GM13977 (cell line): ENCODE measurements around the gene PTPMT1.

Experiments
- DNase-seq: peaks from one replicate; pipeline ENCODE4 v3.0.0; 2012; ENCODE audit warnings: low spot score
- CTCF ChIP-seq: IDR thresholded peaks from 2 replicates; pipeline ENCODE4 v1.5.1; 2012; ENCODE audit warnings: mild to moderate bottlenecking, control low read depth; ENCODE audit not compliant: insufficient read depth; ENCODE audit errors: extremely low read depth, missing control alignments
- in situ Hi-C: fragments of 300-500 bp; cut with MboI; formaldehyde crosslinking; loops from one replicate; pipeline ENCODE4 v1.12.0; 2022; ENCODE audit warnings: low sequenced_read_pairs, low pct_unique_long_range_greater_than_20kb, mixed read lengths, inconsistent platforms; ENCODE audit not compliant: unreplicated experiment

The PTPMT1 gene

GRCh38 chr11:47571357-47571729 is 5.9 kb downstream of the PTPMT1 start:
- no peak for TF ChIP-seq CTCF
- DNase-seq, result no peak
- in situ Hi-C loops, result no loop called here

GRCh38 chr11:47571895-47572294 is 6.5 kb downstream of the PTPMT1 start:
- in situ Hi-C loops, result no loop called here
- TF ChIP-seq CTCF, result no peak
- DNase-seq, result no peak

- TF ChIP-seq CTCF, result no peak
- DNase-seq, result no peak
- in situ Hi-C loops, result no loop called here
Observed at GRCh38 chr11:47572715-47573255, 7.4 kb downstream of the PTPMT1 start.

- in situ Hi-C loops, result no loop called here
- TF ChIP-seq CTCF, result no peak
- DNase-seq, result no peak
Observed at GRCh38 chr11:47573321-47573720, 7.9 kb downstream of the PTPMT1 start.

GRCh38 chr11:47577460-47578041 is 12.2 kb downstream of the PTPMT1 start:
- in situ Hi-C loops, result no loop called here
- no peak for DNase-seq
- no peak for TF ChIP-seq CTCF

GRCh38 chr11:47578524-47579494 is 13.4 kb downstream of the PTPMT1 start, which contains the start of the genes KBTBD4 and NDUFS3:
TSS of gene KBTBD4 (minus strand) at chr11:47578970. CDS start at chr11:47578951, 19 bp downstream.
TSS of gene NDUFS3 (plus strand) at chr11:47579074. CDS start at chr11:47579092, 18 bp downstream.
- DNase-seq, result peak; percentile 91

More at GRCh38 chr11:47578524-47579494, 13.4 kb downstream of the PTPMT1 start, which contains the start of the genes KBTBD4 and NDUFS3:
- peak; percentile 4 for TF ChIP-seq CTCF
- in situ Hi-C loops, result no loop called here
